HL-60 (cell line): Measurements from ENCODE around the gene MAP7.

ENCODE experiments used
- CTCF ChIP-seq: IDR thresholded peaks from one replicate; pipeline ENCODE4 v1.5.1; 2011; ENCODE audit warnings: low read length, control low read depth, inconsistent platforms; ENCODE audit not compliant: insufficient read depth
- POLR2AphosphoS5 ChIP-seq: IDR thresholded peaks from 2 replicates; pipeline ENCODE4 v1.6.1; 2012; ENCODE audit warnings: low read depth

DNA sequence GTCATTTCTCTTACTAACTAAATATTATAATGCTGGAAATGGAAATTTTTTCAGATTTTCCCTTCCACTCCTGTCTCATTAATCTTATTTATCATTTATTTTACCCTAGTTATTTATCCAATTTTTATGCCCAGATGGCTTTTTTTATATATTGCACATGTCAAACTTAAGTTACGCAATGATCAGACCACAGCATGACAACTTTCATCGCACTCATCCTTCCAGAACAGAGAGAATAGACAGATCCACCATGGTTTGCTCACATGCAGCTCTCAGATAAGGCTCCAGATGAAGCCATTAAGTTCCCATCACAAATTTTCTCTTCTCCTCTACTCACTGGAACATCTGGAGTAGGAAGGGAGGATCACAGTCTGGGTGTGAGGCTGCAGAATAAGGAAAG is 48.7 kb downstream of the MAP7 start:
- TF ChIP-seq POLR2AphosphoS5 (no peak), CTCF (no peak)
